Measurements from ENCODE around the gene PTK7.
"Not testable (repeated sequence)": the region's sequence is repeated elsewhere in the genome, so short reads cannot be mapped to it uniquely, and the experiment has no call there.

PTK7 gene

DNA sequence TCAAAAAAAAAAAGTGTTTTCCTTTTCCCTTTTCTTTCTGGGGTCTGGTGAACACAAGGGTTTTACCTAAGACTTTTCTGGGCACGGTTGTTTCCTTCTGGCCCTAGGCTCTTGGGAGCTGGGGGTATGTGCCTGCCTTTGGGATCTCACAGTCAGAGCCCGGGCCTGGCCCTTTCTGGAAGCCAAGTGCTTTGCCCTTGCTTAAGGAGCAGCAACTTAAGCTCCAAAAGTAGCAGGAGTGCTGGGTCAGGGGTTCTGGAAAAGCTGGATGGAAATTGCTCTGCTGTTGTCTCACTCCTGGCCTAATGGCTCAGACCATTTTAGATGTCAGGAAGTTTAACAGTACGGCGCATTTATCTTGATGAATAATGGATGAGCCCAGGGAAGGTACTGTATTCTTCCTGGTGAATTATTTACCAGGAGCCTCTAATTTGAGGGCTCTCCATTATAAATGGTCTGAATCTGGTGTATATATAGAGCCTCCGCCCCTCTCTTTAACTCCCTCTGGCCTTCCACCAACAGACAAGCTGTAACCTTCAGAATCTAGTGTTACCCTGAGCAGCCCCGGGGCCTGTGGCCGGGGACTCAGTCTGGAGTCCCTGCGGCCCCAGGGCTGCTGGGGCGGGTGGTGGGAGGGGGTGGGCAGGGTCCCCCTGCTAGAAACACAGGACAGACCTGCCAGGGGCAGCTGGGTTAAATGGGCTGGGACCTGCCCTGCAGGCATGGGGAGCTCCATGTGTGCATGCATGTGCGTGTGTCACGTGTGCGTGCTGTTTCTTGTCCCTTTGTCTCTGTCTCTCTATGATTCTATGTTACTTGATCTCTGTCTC, 37.5 kb downstream of the PTK7 start:
- Histone ChIP-seq H3K27me3 (ENCODE audit: insufficient read depth, low read depth) (no peaks in the 10 kb centered on the region), H2AFZ (ENCODE audit: low read depth) (no peak overlapping the region), H3K36me3 (ENCODE audit: insufficient read depth) (no peaks in the 10 kb centered on the region), H4K20me1 (ENCODE audit: insufficient read depth) (no peaks in the 10 kb centered on the region), H3K4me2 (no peak overlapping the region), H3K4me1 (ENCODE audit: low read depth, poor library complexity, severe bottlenecking) (no peaks in the 10 kb centered on the region), H3K27ac (no peak overlapping the region), H3K79me2 (ENCODE audit: insufficient read depth, low read depth) (no peaks in the 10 kb centered on the region), H3K4me3 (IDR thresholded peaks at IDR 0.05; ENCODE audit: insufficient read depth, low read depth, low read length) (no peak overlapping the region), H3K9ac (no peak overlapping the region)
- TF ChIP-seq, protein P1, sequence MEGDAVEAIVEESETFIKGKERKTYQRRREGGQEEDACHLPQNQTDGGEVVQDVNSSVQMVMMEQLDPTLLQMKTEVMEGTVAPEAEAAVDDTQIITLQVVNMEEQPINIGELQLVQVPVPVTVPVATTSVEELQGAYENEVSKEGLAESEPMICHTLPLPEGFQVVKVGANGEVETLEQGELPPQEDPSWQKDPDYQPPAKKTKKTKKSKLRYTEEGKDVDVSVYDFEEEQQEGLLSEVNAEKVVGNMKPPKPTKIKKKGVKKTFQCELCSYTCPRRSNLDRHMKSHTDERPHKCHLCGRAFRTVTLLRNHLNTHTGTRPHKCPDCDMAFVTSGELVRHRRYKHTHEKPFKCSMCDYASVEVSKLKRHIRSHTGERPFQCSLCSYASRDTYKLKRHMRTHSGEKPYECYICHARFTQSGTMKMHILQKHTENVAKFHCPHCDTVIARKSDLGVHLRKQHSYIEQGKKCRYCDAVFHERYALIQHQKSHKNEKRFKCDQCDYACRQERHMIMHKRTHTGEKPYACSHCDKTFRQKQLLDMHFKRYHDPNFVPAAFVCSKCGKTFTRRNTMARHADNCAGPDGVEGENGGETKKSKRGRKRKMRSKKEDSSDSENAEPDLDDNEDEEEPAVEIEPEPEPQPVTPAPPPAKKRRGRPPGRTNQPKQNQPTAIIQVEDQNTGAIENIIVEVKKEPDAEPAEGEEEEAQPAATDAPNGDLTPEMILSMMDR (conservative IDR thresholded peaks at IDR 0.05; ENCODE audit: low read depth, low read length) = no peak

GRCh38 chr6:43115365-43115764, 39.3 kb downstream of the PTK7 start:
- no peaks in the 10 kb centered on the region for H3K79me2 ChIP-seq (ENCODE audit: insufficient read depth, low read depth)
- H3K9ac ChIP-seq = no peak overlapping the region
- TF ChIP-seq, protein P1 (conservative IDR thresholded peaks at IDR 0.05; ENCODE audit: low read depth, low read length) = no peak
- no peaks in the 10 kb centered on the region for H3K36me3 ChIP-seq (ENCODE audit: insufficient read depth)
- no peak overlapping the region for H2AFZ ChIP-seq (ENCODE audit: low read depth)
- no peaks in the 10 kb centered on the region for H3K27me3 ChIP-seq (ENCODE audit: insufficient read depth, low read depth)
- H3K4me2 ChIP-seq = no peak overlapping the region
- H3K4me1 ChIP-seq (ENCODE audit: low read depth, poor library complexity, severe bottlenecking) = no peaks in the 10 kb centered on the region
- no peak overlapping the region for H3K4me3 ChIP-seq (IDR thresholded peaks at IDR 0.05; ENCODE audit: insufficient read depth, low read depth, low read length)
- H3K27ac ChIP-seq = no peak overlapping the region
- H4K20me1 ChIP-seq (ENCODE audit: insufficient read depth) = no peaks in the 10 kb centered on the region

DNA sequence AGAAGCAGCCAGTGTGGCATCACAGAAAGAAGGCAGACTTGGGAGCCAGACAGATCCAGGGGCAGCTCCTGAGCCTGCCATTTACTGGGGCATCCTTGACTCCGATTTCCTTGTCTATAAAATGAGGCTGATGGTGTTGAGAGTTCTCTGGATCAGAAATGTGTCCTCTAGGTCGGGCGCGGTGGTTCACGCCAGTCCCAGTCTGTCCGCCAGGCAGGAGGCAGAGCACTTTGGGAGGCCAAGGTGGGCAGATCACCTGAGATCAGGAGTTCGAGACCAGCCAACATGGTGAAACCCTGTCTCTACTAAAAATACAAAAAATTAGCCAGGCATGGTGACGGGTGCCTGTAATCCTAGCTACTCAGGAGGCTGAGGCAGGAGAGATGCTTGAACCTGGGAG, 41.4 kb downstream of the PTK7 start:
- not testable (repeated sequence) for H3K9ac ChIP-seq, H3K27ac ChIP-seq

DNA sequence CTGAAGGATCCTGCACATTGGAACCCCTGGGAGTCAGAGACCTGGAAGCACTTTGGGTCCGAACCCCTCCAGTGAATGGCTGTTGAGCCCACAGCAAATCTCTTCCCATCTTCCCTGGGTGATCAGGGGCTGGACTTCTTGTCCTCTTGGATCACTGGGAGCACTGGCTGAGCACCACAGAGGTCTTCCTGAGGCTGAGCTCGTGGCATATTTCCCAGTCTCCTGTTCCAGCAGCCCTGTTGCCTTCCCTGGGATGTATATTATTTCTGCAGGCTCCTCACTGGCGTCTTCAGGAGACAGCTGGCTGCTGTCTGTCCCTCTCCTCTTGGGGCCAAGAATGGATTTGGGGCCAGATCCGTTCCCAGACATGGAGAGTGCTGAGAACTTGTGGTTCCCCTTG, 43.4 kb downstream of the PTK7 start:
- H3K4me1 ChIP-seq (ENCODE audit: low read depth, poor library complexity, severe bottlenecking) = no peaks in the 10 kb centered on the region
- no peak overlapping the region for H3K4me2 ChIP-seq
- TF ChIP-seq, protein P1 (conservative IDR thresholded peaks at IDR 0.05; ENCODE audit: low read depth, low read length) = no peak
- H3K9ac ChIP-seq = no peak overlapping the region
- no peaks in the 10 kb centered on the region for H3K79me2 ChIP-seq (ENCODE audit: insufficient read depth, low read depth)
- H3K36me3 ChIP-seq (ENCODE audit: insufficient read depth) = no peaks in the 10 kb centered on the region
- H4K20me1 ChIP-seq (ENCODE audit: insufficient read depth) = no peaks in the 10 kb centered on the region
- H3K4me3 ChIP-seq (IDR thresholded peaks at IDR 0.05; ENCODE audit: insufficient read depth, low read depth, low read length) = no peak overlapping the region
- H3K27ac ChIP-seq = no peak overlapping the region
- H3K27me3 ChIP-seq (ENCODE audit: insufficient read depth, low read depth) = no peaks in the 10 kb centered on the region
- H2AFZ ChIP-seq (ENCODE audit: low read depth) = no peak overlapping the region

More for the DNA sequence above, 41.4 kb downstream of the PTK7 start:
- not testable (repeated sequence) for H2AFZ ChIP-seq (ENCODE audit: low read depth); H3K79me2 ChIP-seq (ENCODE audit: insufficient read depth, low read depth); H3K4me1 ChIP-seq (ENCODE audit: low read depth, poor library complexity, severe bottlenecking); H3K27me3 ChIP-seq (ENCODE audit: insufficient read depth, low read depth); H3K36me3 ChIP-seq (ENCODE audit: insufficient read depth); H4K20me1 ChIP-seq (ENCODE audit: insufficient read depth); H3K4me3 ChIP-seq (IDR thresholded peaks at IDR 0.05; ENCODE audit: insufficient read depth, low read depth, low read length); H3K4me2 ChIP-seq

GRCh38 chr6:43120101-43120763, 44.1 kb downstream of the PTK7 start:
- Histone ChIP-seq H3K4me2 (no peak overlapping the region), H3K36me3 (ENCODE audit: insufficient read depth) (no peaks in the 10 kb centered on the region), H3K79me2 (ENCODE audit: insufficient read depth, low read depth) (no peaks in the 10 kb centered on the region), H3K4me1 (ENCODE audit: low read depth, poor library complexity, severe bottlenecking) (no peaks in the 10 kb centered on the region), H4K20me1 (ENCODE audit: insufficient read depth) (no peaks in the 10 kb centered on the region), H2AFZ (ENCODE audit: low read depth) (no peak overlapping the region), H3K27ac (no peak overlapping the region), H3K27me3 (ENCODE audit: insufficient read depth, low read depth) (no peaks in the 10 kb centered on the region), H3K4me3 (IDR thresholded peaks at IDR 0.05; ENCODE audit: insufficient read depth, low read depth, low read length) (no peak overlapping the region), H3K9ac (no peak overlapping the region)
- TF ChIP-seq, protein P1 (conservative IDR thresholded peaks at IDR 0.05; ENCODE audit: low read depth, low read length) = no peak
